Measurements from ENCODE around the gene TAF11L11. TPM values are rescaled to one million over a fixed set of nuclear protein-coding genes. Genes with fewer than 3 reads are reported as not detected.
"Not testable (repeated sequence)": the region's sequence is repeated elsewhere in the genome, so short reads cannot be mapped to it uniquely, and the experiment has no call there.

Gene TAF11L11
- not detected for total RNA-seq
- not detected for polyA plus RNA-seq (ENCODE audit: insufficient read depth, low read depth, low replicate concordance)
- long read RNA-seq, donor 1: 0 reads
- long read RNA-seq, donor 2: 0 reads
- long read RNA-seq, donor 3: 0 reads
- long read RNA-seq, donor 4: 0 reads
- long read RNA-seq, donor 5: 0 reads
- long read RNA-seq, donor 6: 0 reads
- long read RNA-seq, donor 7: 0 reads
- long read RNA-seq, donor 8, partial matches to known transcripts: 0 of 1 reads
- long read RNA-seq, donor 8, other reads (novel, unspliced or antisense): 0 of 1 reads
- long read RNA-seq, donor 9: 0 reads
- long read RNA-seq, donor 10: 0 reads

GRCh38 chr5:17603880-17604279 is at the start of gene TAF11L11:
Gene TAF11L11, plus strand, starts transcription at chr5:17604183.
- H3K36me3 ChIP-seq (ENCODE audit: control insufficient read depth in 2 of 3, insufficient read depth in 3 of 3, low read length in 3 of 3); H3K27me3 ChIP-seq (ENCODE audit: control insufficient read depth, insufficient read depth, low read length); H3K27ac ChIP-seq (ENCODE audit: low read depth in 2 of 2, low read length in 2 of 2); FAIRE-seq; H3K4me3 ChIP-seq (ENCODE audit: low read length in 3 of 3); H3K4me1 ChIP-seq (ENCODE audit: control insufficient read depth in 2 of 3, insufficient read depth in 2 of 3, low read depth in 1 of 3, low read length in 3 of 3); H3K9ac ChIP-seq (ENCODE audit: low read length in 3 of 3); DNase-seq; H3K9me3 ChIP-seq (ENCODE audit: control insufficient read depth in 2 of 3, insufficient read depth in 1 of 3, low read length in 3 of 3); intact Hi-C loops (cut with DNase I): not testable (repeated sequence)

DNA sequence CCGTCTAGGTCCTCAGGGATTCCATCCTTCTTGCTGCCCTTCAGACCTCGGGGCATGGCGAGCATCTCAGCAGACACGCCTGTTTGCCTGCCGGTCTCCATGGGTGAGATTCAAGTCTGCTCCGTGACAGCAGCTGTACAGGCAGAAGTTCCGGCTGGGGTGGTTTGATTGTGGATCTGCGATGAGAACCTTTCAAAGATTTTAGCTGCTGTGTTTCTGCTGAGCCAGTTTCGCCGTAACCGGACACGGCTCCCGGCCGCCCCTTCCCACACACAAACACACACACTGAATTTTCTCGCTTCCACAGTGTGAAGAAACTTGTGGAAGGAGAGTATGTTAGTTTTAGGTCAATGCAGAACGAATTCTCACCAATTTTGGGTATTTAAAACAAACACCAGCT is 18.3 kb upstream of the TAF11L11 start, which contains the start of gene TAF11L7:
TSS of gene TAF11L7 (minus strand) at position 101 of the 400 bp plus-strand sequence.
- intact Hi-C loops (cut with DNase I); DNase-seq; FAIRE-seq: not testable (repeated sequence)

DNA sequence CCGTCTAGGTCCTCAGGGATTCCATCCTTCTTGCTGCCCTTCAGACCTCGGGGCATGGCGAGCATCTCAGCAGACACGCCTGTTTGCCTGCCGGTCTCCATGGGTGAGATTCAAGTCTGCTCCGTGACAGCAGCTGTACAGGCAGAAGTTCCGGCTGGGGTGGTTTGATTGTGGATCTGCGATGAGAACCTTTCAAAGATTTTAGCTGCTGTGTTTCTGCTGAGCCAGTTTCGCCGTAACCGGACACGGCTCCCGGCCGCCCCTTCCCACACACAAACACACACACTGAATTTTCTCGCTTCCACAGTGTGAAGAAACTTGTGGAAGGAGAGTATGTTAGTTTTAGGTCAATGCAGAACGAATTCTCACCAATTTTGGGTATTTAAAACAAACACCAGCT is 13.1 kb upstream of the TAF11L11 start, which contains the start of gene TAF11L8:
TSS of gene TAF11L8 (minus strand) at position 101 of the 400 bp plus-strand sequence.
- H3K9ac ChIP-seq (ENCODE audit: low read length in 3 of 3); intact Hi-C loops (cut with DNase I); H3K27me3 ChIP-seq (ENCODE audit: control insufficient read depth, insufficient read depth, low read length); H3K4me1 ChIP-seq (ENCODE audit: control insufficient read depth in 2 of 3, insufficient read depth in 2 of 3, low read depth in 1 of 3, low read length in 3 of 3); H3K9me3 ChIP-seq (ENCODE audit: control insufficient read depth in 2 of 3, insufficient read depth in 1 of 3, low read length in 3 of 3); FAIRE-seq; H3K4me3 ChIP-seq (ENCODE audit: low read length in 3 of 3); H3K36me3 ChIP-seq (ENCODE audit: control insufficient read depth in 2 of 3, insufficient read depth in 3 of 3, low read length in 3 of 3); DNase-seq; H3K27ac ChIP-seq (ENCODE audit: low read depth in 2 of 2, low read length in 2 of 2): not testable (repeated sequence)

More for the DNA sequence above, 18.3 kb upstream of the TAF11L11 start, which contains the start of gene TAF11L7:
- H3K36me3 ChIP-seq (ENCODE audit: control insufficient read depth in 2 of 3, insufficient read depth in 3 of 3, low read length in 3 of 3); H3K4me1 ChIP-seq (ENCODE audit: control insufficient read depth in 2 of 3, insufficient read depth in 2 of 3, low read depth in 1 of 3, low read length in 3 of 3); H3K9me3 ChIP-seq (ENCODE audit: control insufficient read depth in 2 of 3, insufficient read depth in 1 of 3, low read length in 3 of 3); H3K27me3 ChIP-seq (ENCODE audit: control insufficient read depth, insufficient read depth, low read length); H3K9ac ChIP-seq (ENCODE audit: low read length in 3 of 3); H3K27ac ChIP-seq (ENCODE audit: low read depth in 2 of 2, low read length in 2 of 2); H3K4me3 ChIP-seq (ENCODE audit: low read length in 3 of 3): not testable (repeated sequence)

DNA sequence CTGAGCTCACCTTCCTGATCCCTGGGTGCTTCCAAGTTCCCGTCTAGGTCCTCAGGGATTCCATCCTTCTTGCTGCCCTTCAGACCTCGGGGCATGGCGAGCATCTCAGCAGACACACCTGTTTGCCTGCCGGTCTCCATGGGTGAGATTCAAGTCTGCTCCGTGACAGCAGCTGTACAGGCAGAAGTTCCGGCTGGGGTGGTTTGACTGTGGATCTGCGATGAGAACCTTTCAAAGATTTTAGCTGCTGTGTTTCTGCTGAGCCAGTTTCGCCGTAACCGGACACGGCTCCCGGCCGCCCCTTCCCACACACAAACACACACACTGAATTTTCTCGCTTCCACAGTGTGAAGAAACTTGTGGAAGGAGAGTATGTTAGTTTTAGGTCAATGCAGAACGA is 9.7 kb upstream of the TAF11L11 start, which contains the start of gene TAF11L9:
TSS of gene TAF11L9 (minus strand) at position 140 of the 400 bp plus-strand sequence.
- DNase-seq; H3K9me3 ChIP-seq (ENCODE audit: control insufficient read depth in 2 of 3, insufficient read depth in 1 of 3, low read length in 3 of 3); intact Hi-C loops (cut with DNase I); H3K9ac ChIP-seq (ENCODE audit: low read length in 3 of 3); H3K27ac ChIP-seq (ENCODE audit: low read depth in 2 of 2, low read length in 2 of 2); H3K4me1 ChIP-seq (ENCODE audit: control insufficient read depth in 2 of 3, insufficient read depth in 2 of 3, low read depth in 1 of 3, low read length in 3 of 3); FAIRE-seq; H3K36me3 ChIP-seq (ENCODE audit: control insufficient read depth in 2 of 3, insufficient read depth in 3 of 3, low read length in 3 of 3); H3K4me3 ChIP-seq (ENCODE audit: low read length in 3 of 3); H3K27me3 ChIP-seq (ENCODE audit: control insufficient read depth, insufficient read depth, low read length): not testable (repeated sequence)

DNA sequence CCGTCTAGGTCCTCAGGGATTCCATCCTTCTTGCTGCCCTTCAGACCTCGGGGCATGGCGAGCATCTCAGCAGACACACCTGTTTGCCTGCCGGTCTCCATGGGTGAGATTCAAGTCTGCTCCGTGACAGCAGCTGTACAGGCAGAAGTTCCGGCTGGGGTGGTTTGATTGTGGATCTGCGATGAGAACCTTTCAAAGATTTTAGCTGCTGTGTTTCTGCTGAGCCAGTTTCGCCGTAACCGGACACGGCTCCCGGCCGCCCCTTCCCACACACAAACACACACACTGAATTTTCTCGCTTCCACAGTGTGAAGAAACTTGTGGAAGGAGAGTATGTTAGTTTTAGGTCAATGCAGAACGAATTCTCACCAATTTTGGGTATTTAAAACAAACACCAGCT is 6.3 kb upstream of the TAF11L11 start, which contains the start of gene TAF11L10:
TSS of gene TAF11L10 (minus strand) at position 101 of the 400 bp plus-strand sequence.
- H3K4me3 ChIP-seq (ENCODE audit: low read length in 3 of 3); DNase-seq; H3K4me1 ChIP-seq (ENCODE audit: control insufficient read depth in 2 of 3, insufficient read depth in 2 of 3, low read depth in 1 of 3, low read length in 3 of 3); H3K9me3 ChIP-seq (ENCODE audit: control insufficient read depth in 2 of 3, insufficient read depth in 1 of 3, low read length in 3 of 3); H3K36me3 ChIP-seq (ENCODE audit: control insufficient read depth in 2 of 3, insufficient read depth in 3 of 3, low read length in 3 of 3); FAIRE-seq; H3K9ac ChIP-seq (ENCODE audit: low read length in 3 of 3); intact Hi-C loops (cut with DNase I); H3K27ac ChIP-seq (ENCODE audit: low read depth in 2 of 2, low read length in 2 of 2); H3K27me3 ChIP-seq (ENCODE audit: control insufficient read depth, insufficient read depth, low read length): not testable (repeated sequence)

GRCh38 chr5:17604951-17605350 is 968 bp downstream of the TAF11L11 start:
- TF ChIP-seq, protein P1, sequence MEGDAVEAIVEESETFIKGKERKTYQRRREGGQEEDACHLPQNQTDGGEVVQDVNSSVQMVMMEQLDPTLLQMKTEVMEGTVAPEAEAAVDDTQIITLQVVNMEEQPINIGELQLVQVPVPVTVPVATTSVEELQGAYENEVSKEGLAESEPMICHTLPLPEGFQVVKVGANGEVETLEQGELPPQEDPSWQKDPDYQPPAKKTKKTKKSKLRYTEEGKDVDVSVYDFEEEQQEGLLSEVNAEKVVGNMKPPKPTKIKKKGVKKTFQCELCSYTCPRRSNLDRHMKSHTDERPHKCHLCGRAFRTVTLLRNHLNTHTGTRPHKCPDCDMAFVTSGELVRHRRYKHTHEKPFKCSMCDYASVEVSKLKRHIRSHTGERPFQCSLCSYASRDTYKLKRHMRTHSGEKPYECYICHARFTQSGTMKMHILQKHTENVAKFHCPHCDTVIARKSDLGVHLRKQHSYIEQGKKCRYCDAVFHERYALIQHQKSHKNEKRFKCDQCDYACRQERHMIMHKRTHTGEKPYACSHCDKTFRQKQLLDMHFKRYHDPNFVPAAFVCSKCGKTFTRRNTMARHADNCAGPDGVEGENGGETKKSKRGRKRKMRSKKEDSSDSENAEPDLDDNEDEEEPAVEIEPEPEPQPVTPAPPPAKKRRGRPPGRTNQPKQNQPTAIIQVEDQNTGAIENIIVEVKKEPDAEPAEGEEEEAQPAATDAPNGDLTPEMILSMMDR (IDR thresholded peaks at IDR 0.05; ENCODE audit: borderline replicate concordance, extremely low read depth, insufficient read depth): no peak
- DNase-seq (no peak), FAIRE-seq (no peak)
- no peak overlapping the region for H3K4me3 ChIP-seq (ENCODE audit: low read length in 3 of 3)
- H3K4me1 ChIP-seq (ENCODE audit: control insufficient read depth in 2 of 3, insufficient read depth in 2 of 3, low read depth in 1 of 3, low read length in 3 of 3): no peaks in the 10 kb centered on the region
- H3K36me3 ChIP-seq (ENCODE audit: control insufficient read depth in 2 of 3, insufficient read depth in 3 of 3, low read length in 3 of 3): no peaks in the 10 kb centered on the region
- intact Hi-C loops (cut with DNase I): no loop called here
- no peak overlapping the region for H3K27ac ChIP-seq (ENCODE audit: low read depth in 2 of 2, low read length in 2 of 2)
- H3K9me3 ChIP-seq (ENCODE audit: control insufficient read depth in 2 of 3, insufficient read depth in 1 of 3, low read length in 3 of 3): no peaks in the 10 kb centered on the region
- H3K9ac ChIP-seq (ENCODE audit: low read length in 3 of 3): no peak overlapping the region
- no peaks in the 10 kb centered on the region for H3K27me3 ChIP-seq (ENCODE audit: control insufficient read depth, insufficient read depth, low read length)

DNA sequence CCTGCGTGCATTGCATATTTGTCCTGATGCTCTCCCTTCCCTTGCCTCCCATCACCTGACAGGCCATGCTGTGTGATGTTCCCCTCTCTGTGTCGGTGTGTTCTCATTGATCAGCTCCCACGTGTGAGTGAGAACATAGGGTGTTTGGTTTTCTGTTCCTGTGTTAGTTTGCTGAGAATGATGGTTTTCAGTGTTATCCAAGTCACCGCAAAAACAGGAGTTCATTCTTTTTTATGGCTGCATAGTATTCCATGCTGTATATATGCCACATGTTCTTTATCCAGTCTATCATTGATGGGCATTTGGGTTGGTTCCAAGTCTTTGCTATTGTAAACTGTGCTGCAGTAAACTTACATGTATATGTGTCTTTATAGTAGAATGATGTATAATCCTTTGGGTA is 3.5 kb downstream of the TAF11L11 start:
- H3K27ac ChIP-seq (ENCODE audit: low read depth in 2 of 2, low read length in 2 of 2); H3K4me3 ChIP-seq (ENCODE audit: low read length in 3 of 3); H3K36me3 ChIP-seq (ENCODE audit: control insufficient read depth in 2 of 3, insufficient read depth in 3 of 3, low read length in 3 of 3); H3K4me1 ChIP-seq (ENCODE audit: control insufficient read depth in 2 of 3, insufficient read depth in 2 of 3, low read depth in 1 of 3, low read length in 3 of 3); FAIRE-seq; H3K9me3 ChIP-seq (ENCODE audit: control insufficient read depth in 2 of 3, insufficient read depth in 1 of 3, low read length in 3 of 3); H3K27me3 ChIP-seq (ENCODE audit: control insufficient read depth, insufficient read depth, low read length); H3K9ac ChIP-seq (ENCODE audit: low read length in 3 of 3); DNase-seq; intact Hi-C loops (cut with DNase I): not testable (repeated sequence)

Measured in kidney (tissue), 22 donors.